ENCODE measurements around the gene FSCN2. TPM values are rescaled to one million over a fixed set of nuclear protein-coding genes. Genes with fewer than 3 reads are reported as not detected.

The FSCN2 gene, protein sequence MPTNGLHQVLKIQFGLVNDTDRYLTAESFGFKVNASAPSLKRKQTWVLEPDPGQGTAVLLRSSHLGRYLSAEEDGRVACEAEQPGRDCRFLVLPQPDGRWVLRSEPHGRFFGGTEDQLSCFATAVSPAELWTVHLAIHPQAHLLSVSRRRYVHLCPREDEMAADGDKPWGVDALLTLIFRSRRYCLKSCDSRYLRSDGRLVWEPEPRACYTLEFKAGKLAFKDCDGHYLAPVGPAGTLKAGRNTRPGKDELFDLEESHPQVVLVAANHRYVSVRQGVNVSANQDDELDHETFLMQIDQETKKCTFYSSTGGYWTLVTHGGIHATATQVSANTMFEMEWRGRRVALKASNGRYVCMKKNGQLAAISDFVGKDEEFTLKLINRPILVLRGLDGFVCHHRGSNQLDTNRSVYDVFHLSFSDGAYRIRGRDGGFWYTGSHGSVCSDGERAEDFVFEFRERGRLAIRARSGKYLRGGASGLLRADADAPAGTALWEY
- total RNA-seq: 1 to 10 TPM in 1 of 2 donors, under 1 TPM in 1; 0.89 to 1.7 TPM
- 1 to 10 TPM; 1.5 to 3.1 TPM for polyA plus RNA-seq (ENCODE audit: insufficient read length in 2 of 2)
- long read RNA-seq, donor 1: 0 reads
- long read RNA-seq, donor 2: 0 reads
- long read RNA-seq, donor 3: 0 reads
- long read RNA-seq, donor 4, partial matches to known transcripts: 0 of 1 reads
- long read RNA-seq, donor 4, other reads (novel, unspliced or antisense): 0 of 1 reads

DNA sequence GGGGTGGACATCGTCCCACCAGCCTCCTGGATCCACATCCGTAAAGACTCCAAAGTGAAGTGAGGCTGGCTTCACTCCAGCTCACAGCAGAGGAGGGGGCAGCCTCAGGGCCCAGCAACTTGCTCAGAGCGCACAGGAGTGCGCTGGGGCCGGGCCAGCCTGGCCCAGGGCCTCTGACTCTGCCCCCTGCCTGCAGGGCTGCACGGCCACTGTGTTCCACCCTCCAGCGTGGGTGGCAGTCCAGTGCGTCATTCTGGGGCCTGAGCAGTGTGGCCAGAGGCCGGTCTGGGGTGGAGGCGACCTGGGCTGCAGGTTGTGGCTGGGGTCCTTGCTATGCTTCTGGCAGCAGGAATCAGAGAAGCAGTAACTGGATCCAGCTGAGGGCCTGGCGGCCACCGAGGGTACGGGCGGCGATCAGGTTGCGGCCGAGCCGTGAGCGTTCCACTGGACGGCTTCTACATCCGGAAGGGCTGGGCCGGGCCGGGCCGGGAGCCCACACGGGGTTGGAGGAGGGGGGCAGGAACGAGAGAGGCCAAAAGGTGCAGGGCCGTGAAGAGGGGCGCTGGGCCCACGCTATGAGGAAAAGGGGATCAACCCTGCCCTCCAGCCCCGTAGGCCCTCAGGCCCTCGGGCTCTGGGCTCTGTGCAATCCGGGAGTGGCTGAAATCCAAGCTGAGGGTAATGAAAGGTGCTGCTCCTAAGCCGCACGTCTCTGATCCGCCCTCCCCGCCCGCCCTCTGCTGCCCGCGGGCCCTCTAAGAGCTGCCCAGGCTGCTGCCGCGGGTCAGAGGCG lies at the start of gene FSCN2:
TSS of gene FSCN2 (plus strand) at position 787 of the 793 bp plus-strand sequence. CDS start 155 bp downstream, outside the sequence.
- H3K9me3 ChIP-seq (ENCODE audit: control insufficient read depth, insufficient read depth, low read length): no peaks in the 10 kb centered on the region
- no peak within 1 kb of the TSS for H3K27ac ChIP-seq (ENCODE audit: low read depth, low read length)
- 34% methylated on average over 41 of the region's 42 CpGs for WGBS (ENCODE audit: insufficient coverage)
- no peak within 1 kb of the TSS for H3K4me3 ChIP-seq (ENCODE audit: low read depth, low read length)
- H3K27me3 ChIP-seq (ENCODE audit: control insufficient read depth, insufficient read depth, low read length): peaks cover 16% of the 10 kb centered on the region
- DNase-seq (ENCODE audit: low read depth in 4 of 6, low spot score in 6 of 6): no peak
- H3K4me1 ChIP-seq (ENCODE audit: control insufficient read depth, insufficient read depth, low read length): peaks cover 33% of the 10 kb centered on the region
- H3K36me3 ChIP-seq (ENCODE audit: control insufficient read depth, insufficient read depth, low read length): peaks cover 6% of the 10 kb centered on the region

DNA sequence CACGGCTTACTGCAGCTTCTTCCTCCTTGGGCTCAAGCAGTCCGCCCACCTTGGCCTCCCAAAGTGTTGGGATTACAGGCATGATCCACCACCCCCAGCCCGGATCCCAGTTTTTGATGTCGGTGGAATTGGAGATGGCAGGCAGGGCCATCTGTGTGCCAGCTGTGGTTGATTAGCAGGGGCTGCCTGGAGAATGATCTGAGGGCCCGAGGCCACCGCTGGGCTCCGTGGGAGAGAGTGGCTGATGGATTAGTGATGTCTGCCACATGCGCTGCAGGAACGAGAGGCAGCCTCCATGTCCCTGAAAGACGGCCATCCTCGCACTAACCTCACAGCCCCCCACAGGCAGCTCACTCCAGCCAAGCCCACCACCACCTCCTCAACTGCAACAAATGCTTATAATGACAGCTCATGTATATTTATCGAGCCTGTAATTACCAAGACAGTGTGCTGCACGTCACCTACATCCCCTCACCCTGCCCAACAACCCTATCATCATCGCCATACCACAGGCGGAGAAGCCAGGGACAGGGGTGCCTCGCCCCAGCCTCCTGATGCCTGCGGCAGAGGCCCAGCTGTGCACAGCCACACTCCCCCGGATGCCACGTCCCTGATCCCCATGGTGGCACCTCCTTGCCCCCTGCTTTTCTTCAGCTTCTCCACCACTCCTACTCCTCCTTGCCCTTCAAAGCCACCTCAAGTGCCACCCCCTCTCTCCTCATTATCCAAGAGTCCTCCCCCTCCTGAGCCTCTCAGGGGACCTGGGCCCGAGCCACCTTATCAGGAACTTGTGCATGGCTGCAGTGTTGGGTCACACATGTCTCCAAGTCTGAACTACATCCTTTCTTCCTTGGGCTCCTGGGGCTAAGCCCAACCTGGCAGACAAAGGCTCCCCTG lies 48.8 kb upstream of the FSCN2 start:
- DNase-seq (ENCODE audit: low read depth in 4 of 6, low spot score in 6 of 6): peak in 1 of 6 donors; percentile 53
- Histone ChIP-seq H3K27me3 (ENCODE audit: control insufficient read depth, insufficient read depth, low read length) (peaks cover 5% of the 10 kb centered on the region), H3K9me3 (ENCODE audit: control insufficient read depth, insufficient read depth, low read length) (no peaks in the 10 kb centered on the region), H3K27ac (ENCODE audit: low read depth, low read length) (no peak overlapping the region), H3K4me3 (ENCODE audit: low read depth, low read length) (no peak overlapping the region), H3K36me3 (ENCODE audit: control insufficient read depth, insufficient read depth, low read length) (no peaks in the 10 kb centered on the region), H3K4me1 (ENCODE audit: control insufficient read depth, insufficient read depth, low read length) (peaks cover 52% of the 10 kb centered on the region)
- WGBS (ENCODE audit: insufficient coverage): 73% methylated on average over 14 of the region's 20 CpGs

- Histone ChIP-seq H3K9me3 (ENCODE audit: control insufficient read depth, insufficient read depth, low read length) (no peaks in the 10 kb centered on the region), H3K27me3 (ENCODE audit: control insufficient read depth, insufficient read depth, low read length) (peaks cover 5% of the 10 kb centered on the region), H3K27ac (ENCODE audit: low read depth, low read length) (no peak overlapping the region), H3K4me1 (ENCODE audit: control insufficient read depth, insufficient read depth, low read length) (peaks cover 60% of the 10 kb centered on the region), H3K36me3 (ENCODE audit: control insufficient read depth, insufficient read depth, low read length) (no peaks in the 10 kb centered on the region), H3K4me3 (ENCODE audit: low read depth, low read length) (no peak overlapping the region)
- DNase-seq (ENCODE audit: low read depth in 4 of 6, low spot score in 6 of 6): no peak
- 39% methylated on average over 14 of the region's 21 CpGs for WGBS (ENCODE audit: insufficient coverage)
These were observed 47.8 kb upstream of the FSCN2 start for GRCh38 chr17:81480140-81481072.

- peak in 4 of 6 donors; percentile 86 to 97 (median 93) for DNase-seq (ENCODE audit: low read depth in 4 of 6, low spot score in 6 of 6)
- H3K4me1 ChIP-seq (ENCODE audit: control insufficient read depth, insufficient read depth, low read length): peaks cover 60% of the 10 kb centered on the region
- peak overlapping the region; percentile 33 for H3K4me3 ChIP-seq (ENCODE audit: low read depth, low read length)
- WGBS (ENCODE audit: insufficient coverage): under 1% methylated on average over 75 of the region's 94 CpGs
- no peaks in the 10 kb centered on the region for H3K9me3 ChIP-seq (ENCODE audit: control insufficient read depth, insufficient read depth, low read length)
- H3K27me3 ChIP-seq (ENCODE audit: control insufficient read depth, insufficient read depth, low read length): peaks cover 5% of the 10 kb centered on the region
- H3K27ac ChIP-seq (ENCODE audit: low read depth, low read length): peak overlapping the region; percentile 16
- H3K36me3 ChIP-seq (ENCODE audit: control insufficient read depth, insufficient read depth, low read length): no peaks in the 10 kb centered on the region
These were observed 46.9 kb upstream of the FSCN2 start for GRCh38 chr17:81481073-81481799.

- H3K27ac ChIP-seq (ENCODE audit: low read depth, low read length): peak overlapping the region; percentile 16
- H3K27me3 ChIP-seq (ENCODE audit: control insufficient read depth, insufficient read depth, low read length): peaks cover 5% of the 10 kb centered on the region
- H3K9me3 ChIP-seq (ENCODE audit: control insufficient read depth, insufficient read depth, low read length): no peaks in the 10 kb centered on the region
- DNase-seq (ENCODE audit: low read depth in 4 of 6, low spot score in 6 of 6): no peak
- peak overlapping the region; percentile 33 for H3K4me3 ChIP-seq (ENCODE audit: low read depth, low read length)
- peaks cover 60% of the 10 kb centered on the region for H3K4me1 ChIP-seq (ENCODE audit: control insufficient read depth, insufficient read depth, low read length)
- 65% methylated on average over 13 of the region's 18 CpGs for whole genome bisulfite sequencing (ENCODE audit: insufficient coverage)
- H3K36me3 ChIP-seq (ENCODE audit: control insufficient read depth, insufficient read depth, low read length): no peaks in the 10 kb centered on the region
These were observed 46.2 kb upstream of the FSCN2 start for GRCh38 chr17:81481815-81482505.

DNA sequence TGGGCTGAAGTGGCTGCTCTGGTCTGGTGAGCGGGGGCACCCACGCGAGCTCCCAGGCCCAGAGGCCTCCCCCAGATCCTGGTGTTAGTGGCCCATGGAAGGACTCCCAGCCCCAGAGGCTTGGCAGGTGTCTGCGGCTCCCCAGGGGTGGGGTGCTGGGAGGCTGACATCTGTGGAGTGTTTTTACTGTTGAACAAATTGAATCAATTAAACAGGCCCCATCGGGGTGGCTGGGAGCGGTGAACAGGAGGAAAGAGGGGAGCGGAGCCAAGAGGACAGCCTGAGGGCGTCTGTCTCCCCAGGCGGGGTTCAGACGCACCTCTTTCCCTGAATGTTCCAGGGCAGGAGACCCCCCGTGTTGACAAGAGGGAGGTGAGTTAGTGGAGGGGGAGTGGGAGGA lies 45.5 kb upstream of the FSCN2 start:
- H3K4me3 ChIP-seq (ENCODE audit: low read depth, low read length): no peak overlapping the region

GRCh38 chr17:81483085-81483861 lies 44.9 kb upstream of the FSCN2 start:
- no peak for DNase-seq (ENCODE audit: low read depth in 4 of 6, low spot score in 6 of 6)
- 42% methylated on average over 27 of the region's 29 CpGs for WGBS (ENCODE audit: insufficient coverage)

More for the DNA sequence above, 45.5 kb upstream of the FSCN2 start:
- Histone ChIP-seq H3K27ac (ENCODE audit: low read depth, low read length) (no peak overlapping the region), H3K4me1 (ENCODE audit: control insufficient read depth, insufficient read depth, low read length) (peaks cover 63% of the 10 kb centered on the region), H3K27me3 (ENCODE audit: control insufficient read depth, insufficient read depth, low read length) (peaks cover 5% of the 10 kb centered on the region), H3K9me3 (ENCODE audit: control insufficient read depth, insufficient read depth, low read length) (no peaks in the 10 kb centered on the region), H3K36me3 (ENCODE audit: control insufficient read depth, insufficient read depth, low read length) (no peaks in the 10 kb centered on the region)
- WGBS (ENCODE audit: insufficient coverage): 51% methylated on average over 9 of the region's 11 CpGs
- DNase-seq (ENCODE audit: low read depth in 4 of 6, low spot score in 6 of 6): peak in 2 of 6 donors; percentile 60 to 61

More at GRCh38 chr17:81483085-81483861, 44.9 kb upstream of the FSCN2 start:
- no peak overlapping the region for H3K27ac ChIP-seq (ENCODE audit: low read depth, low read length)
- H3K4me3 ChIP-seq (ENCODE audit: low read depth, low read length): peak overlapping the region; percentile 1
- peaks cover 5% of the 10 kb centered on the region for H3K27me3 ChIP-seq (ENCODE audit: control insufficient read depth, insufficient read depth, low read length)
- H3K36me3 ChIP-seq (ENCODE audit: control insufficient read depth, insufficient read depth, low read length): no peaks in the 10 kb centered on the region
- H3K9me3 ChIP-seq (ENCODE audit: control insufficient read depth, insufficient read depth, low read length): no peaks in the 10 kb centered on the region
- H3K4me1 ChIP-seq (ENCODE audit: control insufficient read depth, insufficient read depth, low read length): peaks cover 60% of the 10 kb centered on the region

All from spinal cord (tissue), 10 donors.